ENCODE results near the gene RFX2.

The RFX2 gene

DNA sequence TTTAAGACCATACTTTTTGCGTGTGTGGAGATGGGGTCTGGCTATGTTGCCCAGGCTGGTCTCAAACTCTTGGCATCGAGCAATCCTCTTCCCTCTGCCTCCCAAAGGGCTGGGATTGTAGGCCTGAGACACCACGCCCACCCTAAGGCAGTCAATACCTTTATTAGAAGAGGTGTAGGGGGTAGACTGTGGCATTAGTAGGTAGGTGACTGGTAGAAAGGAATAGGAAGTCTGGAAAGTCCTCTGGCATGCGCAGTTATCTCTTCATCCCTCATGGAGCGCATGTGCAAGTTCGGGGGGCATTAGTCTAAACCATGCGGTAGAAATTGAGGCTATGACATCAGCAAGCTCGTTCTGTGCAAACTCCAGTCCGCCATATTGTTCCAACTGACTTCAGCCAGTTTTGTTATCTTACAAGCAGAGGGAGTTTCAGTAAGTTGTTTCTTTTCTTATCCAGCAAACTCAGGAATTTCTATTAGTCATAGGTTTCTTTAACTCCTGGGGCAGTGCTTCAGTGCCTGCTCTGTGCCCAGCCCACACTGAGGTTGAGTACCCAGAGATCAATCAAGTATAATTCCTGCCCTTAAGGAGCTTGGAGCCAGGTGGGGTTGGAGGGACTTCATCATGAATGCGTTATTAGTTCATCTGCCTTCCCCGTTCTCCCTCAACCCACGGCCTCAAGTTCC is 125.1 kb downstream of the RFX2 start:
- Mint-ChIP-seq H3K36me3 (ENCODE audit: insufficient read depth) (peaks cover 2% of the 10 kb centered on the region), H3K4me3 (no peak overlapping the region), H3K27ac (no peak overlapping the region), H3K4me1 (ENCODE audit: low read depth in 2 of 2) (peaks cover 11 to 21% of the 10 kb centered on the region in 2 donors), H3K9me3 (no peaks in the 10 kb centered on the region), H3K27me3 (peaks cover 6 to 11% of the 10 kb centered on the region in 2 donors)
- ATAC-seq (replicated peaks), result no peak
- no peak for DNase-seq

- H3K9me3 Mint-ChIP-seq, result no peaks in the 10 kb centered on the region
- no peak overlapping the region for H3K4me3 Mint-ChIP-seq
- no peak for ATAC-seq (replicated peaks)
- peaks cover 7% of the 10 kb centered on the region for H3K36me3 Mint-ChIP-seq (ENCODE audit: insufficient read depth)
- H3K27me3 Mint-ChIP-seq, result peaks cover 3 to 5% of the 10 kb centered on the region in 2 donors
- no peak overlapping the region for H3K27ac Mint-ChIP-seq
- no peak for DNase-seq
- H3K4me1 Mint-ChIP-seq (ENCODE audit: low read depth in 2 of 2), result peaks cover 12 to 21% of the 10 kb centered on the region in 2 donors
Measured at GRCh38 chr19:5984600-5984999, 125.7 kb downstream of the RFX2 start.

- Mint-ChIP-seq H3K4me1 (ENCODE audit: low read depth in 2 of 2) (peaks cover 18 to 26% of the 10 kb centered on the region in 2 donors), H3K27me3 (no peaks in the 10 kb centered on the region), H3K9me3 (no peaks in the 10 kb centered on the region), H3K27ac (peak overlapping the region in 1 of 2 donors; percentile 95), H3K36me3 (ENCODE audit: insufficient read depth) (peaks cover 10% of the 10 kb centered on the region), H3K4me3 (peak overlapping the region; percentile 55 to 79)
- no peak for ATAC-seq (replicated peaks)
- DNase-seq, result no peak
Measured at GRCh38 chr19:5983367-5983955, 126.8 kb downstream of the RFX2 start.

- peak overlapping the region; percentile 96 for H3K27ac Mint-ChIP-seq
- peaks cover 45 to 55% of the 10 kb centered on the region in 2 donors for H3K4me1 Mint-ChIP-seq (ENCODE audit: low read depth in 2 of 2)
- H3K9me3 Mint-ChIP-seq, result no peaks in the 10 kb centered on the region
- DNase-seq (no peak), ATAC-seq (replicated peaks) (no peak)
- H3K27me3 Mint-ChIP-seq, result no peaks in the 10 kb centered on the region
- peak overlapping the region; percentile 98 to 99 for H3K4me3 Mint-ChIP-seq
- H3K36me3 Mint-ChIP-seq (ENCODE audit: insufficient read depth), result peaks cover 33% of the 10 kb centered on the region
Measured at GRCh38 chr19:5978606-5979552, 131.4 kb downstream of the RFX2 start.

- Mint-ChIP-seq H3K27ac (peak within 1 kb of the TSS; percentile 96), H3K36me3 (ENCODE audit: insufficient read depth) (peaks cover 33% of the 10 kb centered on the region), H3K4me1 (ENCODE audit: low read depth in 2 of 2) (peaks cover 45 to 47% of the 10 kb centered on the region in 2 donors), H3K4me3 (peak within 1 kb of the TSS; percentile 98 to 99), H3K27me3 (no peaks in the 10 kb centered on the region), H3K9me3 (no peaks in the 10 kb centered on the region)
- DNase-seq (peak; percentile 93 to 97 (median 96)), ATAC-seq (replicated peaks) (peak; percentile 90)
Measured at GRCh38 chr19:5977785-5978605, 132.3 kb downstream of the RFX2 start, which contains the start of gene RANBP3. Gene RANBP3 (minus strand): TSS chr19:5978140. CDS start chr19:5978082, 58 bp downstream.

DNA sequence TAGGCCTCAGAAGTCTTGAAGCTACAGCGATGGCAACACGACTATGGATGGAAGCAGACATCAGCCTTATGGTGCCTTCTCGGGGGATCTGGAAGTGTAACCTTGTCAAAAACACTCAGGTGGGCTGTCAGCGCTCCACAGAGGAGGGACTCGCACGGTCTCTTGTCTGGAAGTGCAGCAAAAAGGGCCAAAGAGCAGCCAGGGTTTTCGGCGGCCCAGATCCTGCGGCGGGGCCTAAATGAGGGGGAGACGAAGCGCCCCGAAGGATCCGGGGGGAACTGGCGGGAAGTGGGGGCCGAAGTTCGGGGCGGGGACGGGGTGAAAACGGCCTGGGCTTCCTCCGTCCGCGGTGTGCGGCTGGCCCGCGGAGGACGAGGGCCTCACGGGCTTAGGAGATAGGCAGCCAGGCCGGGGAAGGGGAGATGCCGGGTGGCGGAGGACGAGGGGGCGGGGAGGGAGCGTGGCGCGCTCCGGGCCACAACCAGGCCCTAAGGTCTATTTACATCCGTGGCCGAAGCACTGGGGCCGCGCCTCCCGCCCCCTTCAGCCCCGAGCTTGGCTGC is 133.0 kb downstream of the RFX2 start:
- Mint-ChIP-seq H3K9me3 (no peaks in the 10 kb centered on the region), H3K27me3 (no peaks in the 10 kb centered on the region), H3K27ac (peak overlapping the region; percentile 96), H3K4me1 (ENCODE audit: low read depth in 2 of 2) (peaks cover 49 to 51% of the 10 kb centered on the region in 2 donors), H3K4me3 (peak overlapping the region; percentile 98 to 99), H3K36me3 (ENCODE audit: insufficient read depth) (peaks cover 33% of the 10 kb centered on the region)
- DNase-seq, result no peak
- ATAC-seq (replicated peaks), result peak; percentile 2

DNA sequence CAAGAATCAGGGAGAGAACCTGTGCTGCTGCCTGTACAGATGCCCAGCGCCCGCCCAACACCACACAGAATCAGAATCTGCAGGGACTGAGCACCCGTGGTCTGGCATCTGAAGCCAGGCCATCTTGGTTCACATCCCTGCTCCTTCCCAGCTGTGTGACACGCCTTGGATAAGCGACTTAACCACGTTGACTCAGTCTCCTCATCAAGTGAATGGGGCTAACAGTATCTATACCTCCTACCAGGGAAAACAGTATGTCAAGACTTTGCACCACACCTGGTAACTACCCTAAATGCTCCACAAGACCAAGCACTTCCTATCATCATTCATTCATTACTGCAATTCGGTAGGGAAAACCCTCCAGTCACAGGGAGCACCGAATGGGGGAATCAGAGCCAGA is 133.5 kb downstream of the RFX2 start:
- no peak for ATAC-seq (replicated peaks)
- peaks cover 53% of the 10 kb centered on the region in 2 donors for H3K4me1 Mint-ChIP-seq (ENCODE audit: low read depth in 2 of 2)
- no peaks in the 10 kb centered on the region for H3K9me3 Mint-ChIP-seq
- no peak for DNase-seq
- peak overlapping the region; percentile 98 to 99 for H3K4me3 Mint-ChIP-seq
- H3K27me3 Mint-ChIP-seq, result no peaks in the 10 kb centered on the region
- H3K27ac Mint-ChIP-seq, result peak overlapping the region; percentile 96
- H3K36me3 Mint-ChIP-seq (ENCODE audit: insufficient read depth), result peaks cover 36% of the 10 kb centered on the region

GRCh38 chr19:5975388-5975728 is 134.9 kb downstream of the RFX2 start:
- DNase-seq (no peak), ATAC-seq (replicated peaks) (no peak)
- Mint-ChIP-seq H3K36me3 (ENCODE audit: insufficient read depth) (peaks cover 39% of the 10 kb centered on the region), H3K4me1 (ENCODE audit: low read depth in 2 of 2) (peaks cover 58 to 62% of the 10 kb centered on the region in 2 donors), H3K4me3 (peak overlapping the region; percentile 98 to 99), H3K27ac (peak overlapping the region; percentile 59 to 96), H3K9me3 (no peaks in the 10 kb centered on the region), H3K27me3 (no peaks in the 10 kb centered on the region)

- no peak for DNase-seq
- peak overlapping the region; percentile 69 to 86 for H3K27ac Mint-ChIP-seq
- H3K27me3 Mint-ChIP-seq, result no peaks in the 10 kb centered on the region
- no peaks in the 10 kb centered on the region for H3K9me3 Mint-ChIP-seq
- H3K36me3 Mint-ChIP-seq (ENCODE audit: insufficient read depth), result peaks cover 34% of the 10 kb centered on the region
- peaks cover 58 to 66% of the 10 kb centered on the region in 2 donors for H3K4me1 Mint-ChIP-seq (ENCODE audit: low read depth in 2 of 2)
- H3K4me3 Mint-ChIP-seq, result peak overlapping the region; percentile 34 to 60
- no peak for ATAC-seq (replicated peaks)
Measured at GRCh38 chr19:5974721-5975387, 135.4 kb downstream of the RFX2 start.

- Mint-ChIP-seq H3K27ac (peak overlapping the region; percentile 69 to 86), H3K4me1 (ENCODE audit: low read depth in 2 of 2) (peaks cover 55 to 65% of the 10 kb centered on the region in 2 donors), H3K36me3 (ENCODE audit: insufficient read depth) (peaks cover 37% of the 10 kb centered on the region), H3K4me3 (peak overlapping the region in 1 of 2 donors; percentile 60), H3K9me3 (no peaks in the 10 kb centered on the region), H3K27me3 (no peaks in the 10 kb centered on the region)
- no peak for DNase-seq
- no peak for ATAC-seq (replicated peaks)
Measured at GRCh38 chr19:5973867-5974635, 136.2 kb downstream of the RFX2 start.

DNA sequence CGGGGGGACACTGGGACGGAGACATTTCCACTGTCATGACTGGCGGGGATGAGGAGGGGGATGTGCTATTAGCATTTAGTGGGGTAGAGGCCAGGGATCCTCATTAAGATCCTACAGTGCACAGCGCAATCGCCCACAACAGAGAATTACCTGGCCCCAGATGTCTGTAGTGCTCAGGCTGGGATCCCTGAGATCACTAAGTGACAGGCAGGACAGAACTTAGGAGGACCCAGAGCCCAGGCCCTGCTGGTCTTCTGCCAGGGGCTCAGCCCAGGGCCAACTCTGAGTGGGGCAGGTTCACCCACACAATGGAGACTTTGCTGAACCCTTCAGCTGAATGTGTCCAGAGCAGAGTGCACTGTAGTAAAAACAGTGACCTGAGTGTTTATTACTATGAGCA is 136.9 kb downstream of the RFX2 start:
- DNase-seq (no peak), ATAC-seq (replicated peaks) (no peak)
- Mint-ChIP-seq H3K36me3 (ENCODE audit: insufficient read depth) (peaks cover 38% of the 10 kb centered on the region), H3K9me3 (no peaks in the 10 kb centered on the region), H3K4me1 (ENCODE audit: low read depth in 2 of 2) (peaks cover 54 to 66% of the 10 kb centered on the region in 2 donors), H3K27me3 (no peaks in the 10 kb centered on the region), H3K27ac (peak overlapping the region in 1 of 2 donors; percentile 27), H3K4me3 (no peak overlapping the region)
